GM23338 (cell line): ENCODE measurements around the gene KRTAP20-4. TPM values are rescaled to one million over a fixed set of nuclear protein-coding genes. Genes with fewer than 3 reads are reported as not detected.

ENCODE experiments used
- ATAC-seq: fragments of 200-7000 bp; cut with Tn5 transposase; 3 replicates; pipeline ENCODE4 v1.9.1; 2020
- DNase-seq: peaks from one replicate; pipeline ENCODE4 v3.0.0-alpha.2; 2015; ENCODE audit warnings: low spot score
- H2AFZ ChIP-seq: fragments of 200-600 bp; sonication (generic); 2 replicates; pipeline ENCODE4 v1.8.0; 2016; ENCODE audit warnings: antibody characterized with exemption, mild to moderate bottlenecking, moderate library complexity
- H3F3A ChIP-seq: fragments of 200-600 bp; sonication (generic); replicated peaks from 2 replicates; pipeline ENCODE4 v1.8.0; 2017; ENCODE audit warnings: antibody characterized with exemption, mixed run types, low read depth
- H3K27ac ChIP-seq: fragments of 200-600 bp; sonication (generic); 2 replicates; pipeline ENCODE4 v1.6.1; 2016; ENCODE audit warnings: low read depth
- H3K27me3 ChIP-seq: fragments of 200-600 bp; sonication (generic); 2 replicates; pipeline ENCODE4 v1.8.0; 2016; ENCODE audit warnings: mild to moderate bottlenecking, mixed run types, moderate library complexity; ENCODE audit not compliant: insufficient read depth
- H3K36me3 ChIP-seq: fragments of 200-600 bp; sonication (generic); 2 replicates; pipeline ENCODE4 v1.8.0; 2016; ENCODE audit warnings: mild to moderate bottlenecking; ENCODE audit not compliant: insufficient read depth
- H3K4me1 ChIP-seq: fragments of 200-600 bp; sonication (generic); 2 replicates; pipeline ENCODE4 v1.8.0; 2016; ENCODE audit warnings: mild to moderate bottlenecking, moderate library complexity; ENCODE audit not compliant: insufficient read depth
- H3K4me2 ChIP-seq: fragments of 200-600 bp; sonication (generic); 2 replicates; pipeline ENCODE4 v1.7.1; 2017; ENCODE audit warnings: mixed run types
- H3K4me3 ChIP-seq: fragments of 200-600 bp; sonication (generic); 2 replicates; pipeline ENCODE4 v1.6.1; 2016; ENCODE audit warnings: mixed run types
- H3K79me2 ChIP-seq: fragments of 200-600 bp; sonication (generic); replicated peaks from 2 replicates; pipeline ENCODE4 v1.8.0; 2017; ENCODE audit warnings: mild to moderate bottlenecking; ENCODE audit not compliant: insufficient read depth
- H3K9me2 ChIP-seq: fragments of 200-600 bp; sonication (generic); 2 replicates; pipeline ENCODE4 v1.8.0; 2017; ENCODE audit not compliant: insufficient read depth
- H4K20me1 ChIP-seq: fragments of 200-600 bp; sonication (generic); replicated peaks from 2 replicates; pipeline ENCODE4 v1.8.0; 2017; ENCODE audit warnings: mild to moderate bottlenecking; ENCODE audit not compliant: insufficient read depth
- H3K27ac Mint-ChIP-seq: 2 replicates; pipeline ENCODE4 v1.8.0; 2020; ENCODE audit warnings: inconsistent platforms, mild to moderate bottlenecking, moderate library complexity, mixed read lengths
- H3K27me3 Mint-ChIP-seq: 3 replicates; pipeline ENCODE4 v1.8.0; 2022; ENCODE audit warnings: low read depth, mild to moderate bottlenecking, moderate library complexity, mixed read lengths, inconsistent platforms; ENCODE audit not compliant: insufficient read depth, poor library complexity
- H3K36me3 Mint-ChIP-seq: 3 replicates; pipeline ENCODE4 v1.8.0; 2021; ENCODE audit warnings: low read depth, mild to moderate bottlenecking, inconsistent platforms, moderate library complexity, mixed read lengths
- H3K4me1 Mint-ChIP-seq: 3 replicates; pipeline ENCODE4 v1.8.0; 2020; ENCODE audit warnings: mild to moderate bottlenecking, inconsistent platforms, mixed read lengths
- H3K4me3 Mint-ChIP-seq: 3 replicates; pipeline ENCODE4 v1.8.0; 2021; ENCODE audit warnings: moderate library complexity, mild to moderate bottlenecking, inconsistent platforms, mixed read lengths
- H3K9me3 Mint-ChIP-seq: 3 replicates; pipeline ENCODE4 v1.8.0; 2020; ENCODE audit warnings: moderate library complexity, mild to moderate bottlenecking, inconsistent platforms, mixed read lengths
- CREB1 ChIP-seq: fragments of 250-450 bp; sonication (Bioruptor Pico); IDR thresholded peaks from 2 replicates; pipeline ENCODE4 v1.5.0; 2020; ENCODE audit warnings: low read depth, mild to moderate bottlenecking, moderate library complexity
- NANOG ChIP-seq: IDR thresholded peaks from 2 replicates; pipeline ENCODE4 v1.6.1; 2016; ENCODE audit warnings: antibody characterized with exemption, borderline replicate concordance
- REST ChIP-seq: IDR thresholded peaks from one replicate; pipeline ENCODE4 v1.6.1; 2018; ENCODE audit warnings: antibody characterized with exemption; ENCODE audit not compliant: unreplicated experiment
- ZNF114 ChIP-seq: fragments of 250-450 bp; sonication (Bioruptor Pico); IDR thresholded peaks from 2 replicates; pipeline ENCODE4 v1.5.0; 2020; ENCODE audit warnings: mild to moderate bottlenecking, moderate library complexity
- ZNF331 ChIP-seq: fragments of 250-450 bp; sonication (Bioruptor Pico); IDR thresholded peaks from 2 replicates; pipeline ENCODE4 v1.5.0; 2020; ENCODE audit warnings: low read depth, mild to moderate bottlenecking, moderate library complexity
- polyA plus RNA-seq: library from polyadenylated mRNA; unstranded; fragments of >200 nt; fragmentation: Nextera tagmentation; extraction: Ambion mirVana; gene quantifications from 2 replicates; pipeline ENCODE4 v1.2.1, GENCODE V29; 2016
- total RNA-seq: library from RNA; depleted of rRNA; stranded (reverse); fragments of >200 nt; shearing (Covaris generic); gene quantifications from 2 replicates; pipeline ENCODE4 v1.2.3, GENCODE V29; 2014
- TF ChIP-seq, protein P1 (sequence below): fragments of 250-450 bp; sonication (Bioruptor Pico); IDR thresholded peaks from 2 replicates; pipeline ENCODE4 v1.5.0; 2020; ENCODE audit warnings: mild to moderate bottlenecking, moderate library complexity
- TF ChIP-seq, protein P2 (sequence below), 2 experiments: fragments of 200-600 bp in 1 of 2; sonication (generic) in 1 of 2; conservative IDR thresholded peaks; 2 replicates each; pipeline versions ENCODE4 v1.5.1 to v1.6.1; 2016 to 2017; ENCODE audit warnings: antibody characterized with exemption in 2 of 2, low read depth in 2 of 2, mild to moderate bottlenecking in 2 of 2, moderate library complexity in 1 of 2

Gene KRTAP20-4
- total and polyA plus RNA-seq, 2 experiments from 2014 or later = not detected

DNA sequence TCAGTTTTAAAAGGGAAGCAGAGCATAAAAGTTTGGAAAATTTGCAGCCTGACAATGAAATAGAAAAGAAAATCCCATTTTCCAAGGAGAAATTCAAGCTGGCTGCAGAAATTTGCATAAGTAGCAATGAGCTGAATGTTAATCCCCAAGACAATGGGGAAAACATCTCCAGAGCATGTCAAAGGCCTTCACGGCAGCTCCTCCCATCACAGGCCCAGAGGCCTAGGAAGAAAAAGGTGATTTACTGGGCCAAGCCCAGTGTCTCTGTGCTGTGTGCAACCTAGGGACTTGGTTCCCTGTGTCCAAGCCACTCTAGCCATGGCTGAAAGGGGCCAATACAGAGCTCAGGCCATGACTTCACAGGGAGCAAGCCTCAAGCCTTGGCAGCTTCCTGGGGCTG, 48.3 kb downstream of the KRTAP20-4 start:
- Histone ChIP-seq H3K27ac (no peak overlapping the region), H3K4me3 (no peak overlapping the region), H4K20me1 (no peaks in the 10 kb centered on the region), H3K36me3 (no peaks in the 10 kb centered on the region), H2AFZ (0 out of 2 replicates have a peak overlapping the region, but pooled peaks have one; percentile 12), H3K27me3 (no peaks in the 10 kb centered on the region), H3K9me2 (peaks cover 8% of the 10 kb centered on the region; the same call in 1 of the 2 replicates), H3K4me1 (no peaks in the 10 kb centered on the region), H3F3A (no peaks in the 10 kb centered on the region), H3K79me2 (no peaks in the 10 kb centered on the region), H3K4me2 (no peak overlapping the region)
- TF ChIP-seq, protein P1, sequence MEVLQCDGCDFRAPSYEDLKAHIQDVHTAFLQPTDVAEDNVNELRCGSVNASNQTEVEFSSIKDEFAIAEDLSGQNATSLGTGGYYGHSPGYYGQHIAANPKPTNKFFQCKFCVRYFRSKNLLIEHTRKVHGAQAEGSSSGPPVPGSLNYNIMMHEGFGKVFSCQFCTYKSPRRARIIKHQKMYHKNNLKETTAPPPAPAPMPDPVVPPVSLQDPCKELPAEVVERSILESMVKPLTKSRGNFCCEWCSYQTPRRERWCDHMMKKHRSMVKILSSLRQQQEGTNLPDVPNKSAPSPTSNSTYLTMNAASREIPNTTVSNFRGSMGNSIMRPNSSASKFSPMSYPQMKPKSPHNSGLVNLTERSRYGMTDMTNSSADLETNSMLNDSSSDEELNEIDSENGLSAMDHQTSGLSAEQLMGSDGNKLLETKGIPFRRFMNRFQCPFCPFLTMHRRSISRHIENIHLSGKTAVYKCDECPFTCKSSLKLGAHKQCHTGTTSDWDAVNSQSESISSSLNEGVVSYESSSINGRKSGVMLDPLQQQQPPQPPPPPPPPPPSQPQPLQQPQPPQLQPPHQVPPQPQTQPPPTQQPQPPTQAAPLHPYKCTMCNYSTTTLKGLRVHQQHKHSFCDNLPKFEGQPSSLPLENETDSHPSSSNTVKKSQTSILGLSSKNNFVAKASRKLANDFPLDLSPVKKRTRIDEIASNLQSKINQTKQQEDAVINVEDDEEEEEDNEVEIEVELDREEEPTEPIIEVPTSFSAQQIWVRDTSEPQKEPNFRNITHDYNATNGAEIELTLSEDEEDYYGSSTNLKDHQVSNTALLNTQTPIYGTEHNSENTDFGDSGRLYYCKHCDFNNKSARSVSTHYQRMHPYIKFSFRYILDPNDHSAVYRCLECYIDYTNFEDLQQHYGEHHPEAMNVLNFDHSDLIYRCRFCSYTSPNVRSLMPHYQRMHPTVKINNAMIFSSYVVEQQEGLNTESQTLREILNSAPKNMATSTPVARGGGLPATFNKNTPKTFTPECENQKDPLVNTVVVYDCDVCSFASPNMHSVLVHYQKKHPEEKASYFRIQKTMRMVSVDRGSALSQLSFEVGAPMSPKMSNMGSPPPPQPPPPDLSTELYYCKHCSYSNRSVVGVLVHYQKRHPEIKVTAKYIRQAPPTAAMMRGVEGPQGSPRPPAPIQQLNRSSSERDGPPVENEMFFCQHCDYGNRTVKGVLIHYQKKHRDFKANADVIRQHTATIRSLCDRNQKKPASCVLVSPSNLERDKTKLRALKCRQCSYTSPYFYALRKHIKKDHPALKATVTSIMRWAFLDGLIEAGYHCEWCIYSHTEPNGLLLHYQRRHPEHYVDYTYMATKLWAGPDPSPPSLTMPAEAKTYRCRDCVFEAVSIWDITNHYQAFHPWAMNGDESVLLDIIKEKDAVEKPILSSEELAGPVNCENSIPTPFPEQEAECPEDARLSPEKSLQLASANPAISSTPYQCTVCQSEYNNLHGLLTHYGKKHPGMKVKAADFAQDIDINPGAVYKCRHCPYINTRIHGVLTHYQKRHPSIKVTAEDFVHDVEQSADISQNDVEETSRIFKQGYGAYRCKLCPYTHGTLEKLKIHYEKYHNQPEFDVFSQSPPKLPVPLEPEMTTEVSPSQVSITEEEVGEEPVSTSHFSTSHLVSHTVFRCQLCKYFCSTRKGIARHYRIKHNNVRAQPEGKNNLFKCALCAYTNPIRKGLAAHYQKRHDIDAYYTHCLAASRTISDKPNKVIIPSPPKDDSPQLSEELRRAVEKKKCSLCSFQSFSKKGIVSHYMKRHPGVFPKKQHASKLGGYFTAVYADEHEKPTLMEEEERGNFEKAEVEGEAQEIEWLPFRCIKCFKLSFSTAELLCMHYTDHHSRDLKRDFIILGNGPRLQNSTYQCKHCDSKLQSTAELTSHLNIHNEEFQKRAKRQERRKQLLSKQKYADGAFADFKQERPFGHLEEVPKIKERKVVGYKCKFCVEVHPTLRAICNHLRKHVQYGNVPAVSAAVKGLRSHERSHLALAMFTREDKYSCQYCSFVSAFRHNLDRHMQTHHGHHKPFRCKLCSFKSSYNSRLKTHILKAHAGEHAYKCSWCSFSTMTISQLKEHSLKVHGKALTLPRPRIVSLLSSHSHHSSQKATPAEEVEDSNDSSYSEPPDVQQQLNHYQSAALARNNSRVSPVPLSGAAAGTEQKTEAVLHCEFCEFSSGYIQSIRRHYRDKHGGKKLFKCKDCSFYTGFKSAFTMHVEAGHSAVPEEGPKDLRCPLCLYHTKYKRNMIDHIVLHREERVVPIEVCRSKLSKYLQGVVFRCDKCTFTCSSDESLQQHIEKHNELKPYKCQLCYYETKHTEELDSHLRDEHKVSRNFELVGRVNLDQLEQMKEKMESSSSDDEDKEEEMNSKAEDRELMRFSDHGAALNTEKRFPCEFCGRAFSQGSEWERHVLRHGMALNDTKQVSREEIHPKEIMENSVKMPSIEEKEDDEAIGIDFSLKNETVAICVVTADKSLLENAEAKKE (CRISPR knock-in tag) = 0 out of 2 replicates have a peak, but pooled peaks have one; percentile 36
- TF ChIP-seq CREB1 (CRISPR knock-in tag) (no peak), NANOG (no peak), ZNF114 (no peak), REST (no peak), ZNF331 (no peak)
- TF ChIP-seq, protein P2, sequence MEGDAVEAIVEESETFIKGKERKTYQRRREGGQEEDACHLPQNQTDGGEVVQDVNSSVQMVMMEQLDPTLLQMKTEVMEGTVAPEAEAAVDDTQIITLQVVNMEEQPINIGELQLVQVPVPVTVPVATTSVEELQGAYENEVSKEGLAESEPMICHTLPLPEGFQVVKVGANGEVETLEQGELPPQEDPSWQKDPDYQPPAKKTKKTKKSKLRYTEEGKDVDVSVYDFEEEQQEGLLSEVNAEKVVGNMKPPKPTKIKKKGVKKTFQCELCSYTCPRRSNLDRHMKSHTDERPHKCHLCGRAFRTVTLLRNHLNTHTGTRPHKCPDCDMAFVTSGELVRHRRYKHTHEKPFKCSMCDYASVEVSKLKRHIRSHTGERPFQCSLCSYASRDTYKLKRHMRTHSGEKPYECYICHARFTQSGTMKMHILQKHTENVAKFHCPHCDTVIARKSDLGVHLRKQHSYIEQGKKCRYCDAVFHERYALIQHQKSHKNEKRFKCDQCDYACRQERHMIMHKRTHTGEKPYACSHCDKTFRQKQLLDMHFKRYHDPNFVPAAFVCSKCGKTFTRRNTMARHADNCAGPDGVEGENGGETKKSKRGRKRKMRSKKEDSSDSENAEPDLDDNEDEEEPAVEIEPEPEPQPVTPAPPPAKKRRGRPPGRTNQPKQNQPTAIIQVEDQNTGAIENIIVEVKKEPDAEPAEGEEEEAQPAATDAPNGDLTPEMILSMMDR (conservative IDR thresholded peaks at IDR 0.05; ENCODE audit: low read depth in 2 of 2) = no peak
- DNase-seq (no peak), ATAC-seq (no peak)
- H3K36me3 Mint-ChIP-seq = peaks cover 6% of the 10 kb centered on the region; the same call in 2 of the 3 replicates
- no peaks in the 10 kb centered on the region for H3K27me3 Mint-ChIP-seq
- H3K9me3 Mint-ChIP-seq = peaks cover 5% of the 10 kb centered on the region; the same call in 2 of the 3 replicates
- peaks cover 6% of the 10 kb centered on the region; the same call in 2 of the 3 replicates for H3K4me1 Mint-ChIP-seq
- H3K27ac Mint-ChIP-seq = no peak overlapping the region
- no peak overlapping the region for H3K4me3 Mint-ChIP-seq
